Psoas muscle (tissue), 8 donors: Measurements from ENCODE around the gene MAN2A1. TPM values are rescaled to one million over a fixed set of nuclear protein-coding genes. Genes with fewer than 3 reads are reported as not detected.

Experiments used
- ATAC-seq, 4 donors: fragments of 200-7000 bp; cut with Tn5 transposase; one replicate each; pipeline ENCODE4 v1.9.1; 2020; ENCODE audit warnings: moderate library complexity in 3 of 4, mild to moderate bottlenecking in 2 of 4
- DNase-seq, 2 donors: peaks; one replicate each; pipeline ENCODE4 v3.0.0-alpha.2; 2020
- H3K27ac ChIP-seq: fragments of 200-600 bp; one replicate; pipeline ENCODE4 v1.8.0; 2022
- H3K27me3 ChIP-seq, 3 donors: fragments of 200-600 bp in 1 of 3; one replicate each; pipeline versions ENCODE4 v1.6.1 to v1.8.0; 2013 to 2022; ENCODE audit warnings: low read length in 2 of 3, mild to moderate bottlenecking in 2 of 3, moderate library complexity in 1 of 3; ENCODE audit not compliant: insufficient read depth in 3 of 3
- H3K36me3 ChIP-seq, 2 donors: fragments of 200-600 bp in 1 of 2; one replicate each; pipeline versions ENCODE4 v1.6.1 to v1.8.0; 2013 to 2022; ENCODE audit warnings: low read depth in 1 of 2, mild to moderate bottlenecking in 1 of 2, moderate library complexity in 1 of 2; ENCODE audit not compliant: insufficient read depth in 1 of 2
- H3K4me1 ChIP-seq: fragments of 200-600 bp; one replicate; pipeline ENCODE4 v1.8.0; 2022
- H3K4me3 ChIP-seq: fragments of 200-600 bp; one replicate; pipeline ENCODE4 v1.8.0; 2022; ENCODE audit warnings: mild to moderate bottlenecking
- H3K9me3 ChIP-seq: fragments of 200-600 bp; one replicate; pipeline ENCODE4 v1.8.0; 2022
- CTCF ChIP-seq: fragments of 200-600 bp; IDR thresholded peaks from one replicate; pipeline ENCODE4 v1.8.0; 2022; ENCODE audit warnings: antibody characterized with exemption
- WGBS, 3 donors: extraction: QIAGEN DNeasy Blood & Tissue Kit; methylation state at CpG; one replicate each; pipeline versions ENCODE4 v1.1.6 to v1.1.7; 2013; 5-methylcytosine and 5-hydroxymethylcytosine counted together
- intact Hi-C, 2 donors: fragments of 100-400 bp; cut with DNase I; formaldehyde crosslinking; loops; one replicate each; pipeline versions ENCODE4 v1.11.0 to v1.14.2; 2022
- polyA plus RNA-seq, 3 donors: library from polyadenylated mRNA; stranded (reverse); fragments of 200-250 nt; gene quantifications; one replicate each; pipeline ENCODE4 v1.2.3, GENCODE V29; 2013
- total RNA-seq, 4 donors: library from RNA; stranded (reverse); fragmentation: NEBNext Ultra II Directional in 2 of 4; extraction: Animal tissue kit (Norgen Biotek cat#: 25700) in 2 of 4; gene quantifications; one replicate each; pipeline versions ENCODE4 v1.2.1 to v1.2.4, GENCODE V29; 2021 to 2023
- donor health status: healthy with polysubstance abuse.
- donor health status: DM: no; HTN: no; CAD: no; lungs with moderate emphysema.
- donor health status: Bipolar disorder and iron deficiency.
- donor health status: healthy.
- donor health status: DM: yes; HTN: yes; CAD: no.
- donor health status: DM: no; HTN: no; CAD: no.
- donor health status: DM: no; HTN: no; CAD: no.
- donor health status: DM: yes; HTN: yes; CAD: no.

The MAN2A1 gene
- total and polyA plus RNA-seq, 7 donors: 4.2 to 18.3 (median 12.8) TPM

GRCh38 chr5:109645707-109646192 is 44.0 kb upstream of the MAN2A1 start:
- Histone ChIP-seq H3K4me1 (peaks cover 3% of the 10 kb centered on the region), H3K36me3 (no peaks in the 10 kb centered on the region), H3K27ac (no peak overlapping the region), H3K27me3 (no peaks in the 10 kb centered on the region), H3K9me3 (no peaks in the 10 kb centered on the region), H3K4me3 (no peak overlapping the region)
- no peak for TF ChIP-seq CTCF
- WGBS, 3 donors: 16 to 21% (median 20%) methylated on average over 2 of the region's 2 CpGs
- intact Hi-C loops: no loop called here
- DNase-seq (no peak), ATAC-seq (no peak)

- WGBS, 3 donors: 12 to 14% (median 13%) methylated on average over 4 of the region's 4 CpGs
- Histone ChIP-seq H3K4me3 (no peak overlapping the region), H3K9me3 (no peaks in the 10 kb centered on the region), H3K36me3 (no peaks in the 10 kb centered on the region), H3K27ac (no peak overlapping the region), H3K27me3 (no peaks in the 10 kb centered on the region), H3K4me1 (peaks cover 3% of the 10 kb centered on the region)
- ATAC-seq (no peak), DNase-seq (no peak)
- intact Hi-C loops: no loop called here
- TF ChIP-seq CTCF: no peak
These were observed 40.4 kb upstream of the MAN2A1 start for GRCh38 chr5:109649318-109649717.

GRCh38 chr5:109650493-109650892 is 39.2 kb upstream of the MAN2A1 start:
- peaks cover 3% of the 10 kb centered on the region for H3K4me1 ChIP-seq
- 63 to 70% (median 66%) methylated on average over 4 of the region's 4 CpGs for WGBS, 3 donors
- ATAC-seq (no peak), DNase-seq (no peak)
- H3K4me3 ChIP-seq: no peak overlapping the region
- H3K9me3 ChIP-seq: no peaks in the 10 kb centered on the region
- no peak overlapping the region for H3K27ac ChIP-seq
- no peaks in the 10 kb centered on the region for H3K27me3 ChIP-seq
- intact Hi-C loops: no loop called here
- TF ChIP-seq CTCF: no peak
- H3K36me3 ChIP-seq: no peaks in the 10 kb centered on the region

GRCh38 chr5:109652096-109652495 is 37.6 kb upstream of the MAN2A1 start:
- H3K9me3 ChIP-seq: no peaks in the 10 kb centered on the region
- H3K4me3 ChIP-seq: no peak overlapping the region
- H3K27ac ChIP-seq: no peak overlapping the region
- H3K4me1 ChIP-seq: peaks cover 3% of the 10 kb centered on the region
- ATAC-seq (no peak), DNase-seq (no peak)
- no peaks in the 10 kb centered on the region for H3K36me3 ChIP-seq
- no peak for TF ChIP-seq CTCF
- intact Hi-C loops: no loop called here
- 20 to 26% (median 23%) methylated on average over 1 of the region's 1 CpG for WGBS, 3 donors
- H3K27me3 ChIP-seq: no peaks in the 10 kb centered on the region

- no peak for DNase-seq
- Histone ChIP-seq H3K27ac (no peak overlapping the region), H3K27me3 (no peaks in the 10 kb centered on the region), H3K9me3 (no peaks in the 10 kb centered on the region), H3K36me3 (no peaks in the 10 kb centered on the region), H3K4me3 (no peak overlapping the region), H3K4me1 (peaks cover 3% of the 10 kb centered on the region)
- no peak for TF ChIP-seq CTCF
- ATAC-seq: no peak
- WGBS, 3 donors: 19 to 43% (median 31%) methylated on average over 2 of the region's 2 CpGs
- intact Hi-C loops: no loop called here
These were observed 36.7 kb upstream of the MAN2A1 start for GRCh38 chr5:109653042-109653441.
